Activated CD4-positive, alpha-beta T cell treated with anti-CD3 and anti-CD28 coated beads for 1 hour (primary cell): Measurements from ENCODE around the gene KRIT1.

Experiments used
- DNase-seq: peaks from one replicate; pipeline ENCODE4 v3.0.0-alpha.2; 2020

KRIT1 gene

DNA sequence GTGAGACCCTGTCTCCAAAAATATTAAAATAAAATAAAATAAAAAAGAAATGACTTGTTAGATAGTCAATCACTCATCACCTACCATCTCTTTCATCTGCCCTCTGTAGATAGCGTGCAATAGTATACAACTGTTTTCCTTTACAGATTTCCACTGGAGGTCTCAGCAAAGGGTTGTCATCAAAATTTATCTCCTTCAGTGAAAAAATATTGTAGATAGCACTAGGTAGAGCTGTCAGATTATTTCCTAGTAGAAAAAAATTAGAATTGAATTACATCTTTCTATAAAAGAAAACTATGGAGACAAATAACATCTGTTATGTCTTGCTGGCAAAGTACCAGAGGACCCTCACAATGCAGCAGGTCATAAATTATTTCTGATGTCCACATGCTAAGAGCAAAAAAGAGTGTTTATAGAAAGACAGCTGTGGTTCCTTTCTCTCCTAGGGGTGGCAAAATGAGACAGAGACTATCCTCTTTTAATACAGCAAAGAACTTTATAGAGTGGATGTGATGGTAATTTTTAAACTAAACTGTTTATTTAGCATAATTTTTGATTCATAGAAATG, 95.2 kb downstream of the KRIT1 start:
- no peak for DNase-seq

GRCh38 chr7:92149736-92150239, 95.9 kb downstream of the KRIT1 start:
- DNase-seq: no peak
